Ovary (tissue), 9 donors: ENCODE measurements around the gene DPYSL5. TPM values are rescaled to one million over a fixed set of nuclear protein-coding genes. Genes with fewer than 3 reads are reported as not detected.

Source experiments
- DNase-seq, 5 donors: peaks; one replicate each; pipeline ENCODE4 v3.0.0-alpha.2; 2019 to 2020
- H3K27ac ChIP-seq, 2 donors: fragments of 200-600 bp; one replicate each; pipeline versions ENCODE4 v1.5.1 to v1.8.0; 2019 to 2022
- H3K27me3 ChIP-seq: fragments of 200-600 bp; one replicate; pipeline ENCODE4 v1.8.0; 2022
- H3K36me3 ChIP-seq: fragments of 200-600 bp; sonication (generic); one replicate; pipeline ENCODE4 v1.5.1; 2019
- H3K4me1 ChIP-seq: one replicate; pipeline ENCODE4 v1.8.1; 2013; ENCODE audit warnings: mild to moderate bottlenecking, moderate library complexity; ENCODE audit not compliant: insufficient read depth
- H3K4me3 ChIP-seq: fragments of 200-600 bp; sonication (generic); one replicate; pipeline ENCODE4 v1.5.1; 2017
- H3K9me3 ChIP-seq, 2 donors: fragments of 200-600 bp in 1 of 2; sonication (generic) in 1 of 2; one replicate each; pipeline versions ENCODE4 v1.5.1 to v1.8.1; 2013 to 2019; ENCODE audit warnings: mild to moderate bottlenecking in 1 of 2, moderate library complexity in 1 of 2
- CTCF ChIP-seq, 3 donors: fragments of 450-650 bp in 2 of 3; fragments of 200-600 bp in 1 of 3; IDR thresholded peaks; one replicate each; pipeline versions ENCODE4 v1.5.1 to v1.8.0; 2016 to 2022; ENCODE audit warnings: antibody characterized with exemption in 3 of 3, mild to moderate bottlenecking in 1 of 3
- EP300 ChIP-seq: sonication (generic); formaldehyde crosslinking; IDR thresholded peaks from one replicate; pipeline ENCODE4 v1.6.1; 2017; ENCODE audit warnings: antibody characterized with exemption
- POLR2A ChIP-seq: fragments of 450-650 bp; IDR thresholded peaks from one replicate; pipeline ENCODE4 v1.6.1; 2017; ENCODE audit warnings: antibody characterized with exemption, mild to moderate bottlenecking, moderate library complexity
- WGBS, 3 donors: extraction: QIAGEN DNeasy Blood & Tissue Kit in 1 of 3; methylation state at CpG; one replicate each; pipeline versions ENCODE4 v1.1.5 to v1.1.7; 2013 to 2017; 5-methylcytosine and 5-hydroxymethylcytosine counted together
- intact Hi-C, 4 donors: fragments of 100-400 bp; cut with DNase I; formaldehyde crosslinking; loops; one replicate each; pipeline versions ENCODE4 v1.11.0 to v1.15.1; 2022 to 2023
- polyA plus RNA-seq, 2 donors: library from polyadenylated mRNA; stranded (reverse); fragments of 200-250 nt in 1 of 2; fragments of 350-450 nt in 1 of 2; fragmentation: Illumina TruSeq in 1 of 2; extraction: RNeasy Lipid Tissue Mini Kit (QIAGEN cat#74804) in 1 of 2; gene quantifications; one replicate each; pipeline ENCODE4 v1.2.3, GENCODE V29; 2013 to 2014
- total RNA-seq, 7 donors: library from RNA; depleted of rRNA in 2 of 7; stranded (reverse); fragments of >200 nt in 2 of 7; fragmentation: NEBNext Ultra II Directional in 3 of 7; extraction: Animal tissue kit (Norgen Biotek cat#: 25700) in 3 of 7; gene quantifications; one replicate each; pipeline versions ENCODE4 v1.1.0 to v1.2.4, GENCODE V29; 2016 to 2023
- donor health status: DM: no; HTN: no; CAD: no; lungs with moderate emphysema.
- donor health status: DM: no; HTN: no; CAD: no.
- donor health status: Bipolar disorder and iron deficiency.
- donor health status: DM: yes; HTN: yes; CAD: no.
- donor health status: DM: no; HTN: no; CAD: no.
- donor health status: DM: yes; HTN: yes; CAD: no.

Gene DPYSL5
- total and polyA plus RNA-seq, 9 donors = 0.05 to 0.78 (median 0.17) TPM; not detected in 3

GRCh38 chr2:26904839-26905238 lies 56.9 kb downstream of the DPYSL5 start:
- H3K36me3 ChIP-seq = no peaks in the 10 kb centered on the region
- intact Hi-C loops = no loop called here
- H3K9me3 ChIP-seq = no peaks in the 10 kb centered on the region
- no peak overlapping the region for H3K27ac ChIP-seq
- peaks cover 4% of the 10 kb centered on the region for H3K4me1 ChIP-seq
- no peak overlapping the region for H3K4me3 ChIP-seq
- TF ChIP-seq POLR2A = no peak
- TF ChIP-seq EP300 = no peak
- TF ChIP-seq CTCF (IDR thresholded peaks at IDR 0.05) = no peak
- 91 to 100% (median 92%) methylated on average over 2 of the region's 2 CpGs for WGBS, 3 donors
- no peak for DNase-seq
- no peaks in the 10 kb centered on the region for H3K27me3 ChIP-seq

- Histone ChIP-seq H3K4me1 (peaks cover 4% of the 10 kb centered on the region), H3K36me3 (no peaks in the 10 kb centered on the region), H3K27me3 (no peaks in the 10 kb centered on the region), H3K4me3 (no peak overlapping the region), H3K27ac (no peak overlapping the region), H3K9me3 (no peaks in the 10 kb centered on the region)
- WGBS, 3 donors = 76 to 80% (median 80%) methylated on average over 12 of the region's 12 CpGs
- DNase-seq = no peak
- TF ChIP-seq POLR2A (no peak), CTCF (IDR thresholded peaks at IDR 0.05) (no peak)
- intact Hi-C loops = no loop called here
Measured at GRCh38 chr2:26905341-26906198, 57.6 kb downstream of the DPYSL5 start.

- H3K4me3 ChIP-seq = no peak overlapping the region
- no peak overlapping the region for H3K27ac ChIP-seq
- H3K9me3 ChIP-seq = no peaks in the 10 kb centered on the region
- H3K4me1 ChIP-seq = no peaks in the 10 kb centered on the region
- no peaks in the 10 kb centered on the region for H3K27me3 ChIP-seq
- intact Hi-C loops = no loop called here
- no peaks in the 10 kb centered on the region for H3K36me3 ChIP-seq
- DNase-seq = no peak
- TF ChIP-seq CTCF (IDR thresholded peaks at IDR 0.05) (no peak), EP300 (no peak), POLR2A (no peak)
- 69 to 77% (median 74%) methylated on average over 7 of the region's 7 CpGs for WGBS, 3 donors
Measured at GRCh38 chr2:26907416-26907815, 59.5 kb downstream of the DPYSL5 start.

- DNase-seq = no peak
- intact Hi-C loops = no loop called here
- WGBS, 3 donors = 94 to 97% (median 96%) methylated on average over 2 of the region's 2 CpGs
- Histone ChIP-seq H3K9me3 (no peaks in the 10 kb centered on the region), H3K4me1 (no peaks in the 10 kb centered on the region), H3K27me3 (no peaks in the 10 kb centered on the region), H3K27ac (no peak overlapping the region), H3K4me3 (no peak overlapping the region), H3K36me3 (no peaks in the 10 kb centered on the region)
- TF ChIP-seq CTCF (IDR thresholded peaks at IDR 0.05) = no peak
- TF ChIP-seq EP300 = no peak
- no peak for TF ChIP-seq POLR2A
Measured at GRCh38 chr2:26910176-26910575, 62.2 kb downstream of the DPYSL5 start.
